Measurements from ENCODE around the gene ANAPC5. TPM values are rescaled to one million over a fixed set of nuclear protein-coding genes. Genes with fewer than 3 reads are reported as not detected.

ANAPC5 gene
- total RNA-seq, 2 experiments from 2014 or later = 133 to 135 TPM

- Mint-ChIP-seq H3K36me3 (peaks cover 2% of the 10 kb centered on the region), H3K9me3 (no peaks in the 10 kb centered on the region), H3K4me3 (no peak overlapping the region), H3K4me1 (peaks cover 13% of the 10 kb centered on the region), H3K27me3 (peaks cover 14% of the 10 kb centered on the region), H3K27ac (no peak overlapping the region)
- DNase-seq = no peak
- ATAC-seq (ENCODE audit: low read depth) = no peak
- POLR2A ChIA-PET = interaction anchor here (0.5 kb wide), 1 partner anchor 78 kb away, joined by 4 read pairs; no protein-coding TSS in a partner anchor
Measured at GRCh38 chr12:121356657-121357056, 4.4 kb upstream of the ANAPC5 start.

- peaks cover 2% of the 10 kb centered on the region for H3K36me3 Mint-ChIP-seq
- POLR2A ChIA-PET = interaction anchor here (0.5 kb wide), 1 partner anchor 79 kb away, joined by 4 read pairs; no protein-coding TSS in a partner anchor
- no peak for ATAC-seq (ENCODE audit: low read depth)
- peaks cover 13% of the 10 kb centered on the region for H3K4me1 Mint-ChIP-seq
- H3K4me3 Mint-ChIP-seq = no peak overlapping the region
- H3K27ac Mint-ChIP-seq = no peak overlapping the region
- H3K27me3 Mint-ChIP-seq = peaks cover 14% of the 10 kb centered on the region
- DNase-seq = no peak
- no peaks in the 10 kb centered on the region for H3K9me3 Mint-ChIP-seq
Measured at GRCh38 chr12:121355818-121356217, 3.6 kb upstream of the ANAPC5 start.

GRCh38 chr12:121352682-121353018 lies 439 bp upstream of the ANAPC5 start:
- Mint-ChIP-seq H3K36me3 (peaks cover 4% of the 10 kb centered on the region), H3K4me1 (peaks cover 28% of the 10 kb centered on the region), H3K27me3 (peaks cover 12% of the 10 kb centered on the region), H3K4me3 (peak overlapping the region; percentile 99), H3K27ac (peak overlapping the region; percentile 99), H3K9me3 (no peaks in the 10 kb centered on the region)
- ATAC-seq (ENCODE audit: low read depth) (peak; percentile 13), DNase-seq (no peak)
- POLR2A ChIA-PET = interaction anchor here (0.5 to 2.7 kb wide), 5 partner anchors 13 to 216 kb away, joined by 3 to 56 read pairs (median 5); partner anchors contain the start of gene RNF34

- POLR2A ChIA-PET = no interaction called here
- no peak for DNase-seq
- no peak for ATAC-seq (ENCODE audit: low read depth)
- Mint-ChIP-seq H3K4me1 (peaks cover 30% of the 10 kb centered on the region), H3K27me3 (no peaks in the 10 kb centered on the region), H3K9me3 (no peaks in the 10 kb centered on the region), H3K4me3 (no peak overlapping the region), H3K27ac (no peak overlapping the region), H3K36me3 (peaks cover 27% of the 10 kb centered on the region)
Measured at GRCh38 chr12:121346747-121347146, 5.5 kb downstream of the ANAPC5 start.

- H3K9me3 Mint-ChIP-seq = no peaks in the 10 kb centered on the region
- DNase-seq = no peak
- no peak for ATAC-seq (ENCODE audit: low read depth)
- peak overlapping the region; percentile 1 for H3K27ac Mint-ChIP-seq
- no peak overlapping the region for H3K4me3 Mint-ChIP-seq
- peaks cover 25% of the 10 kb centered on the region for H3K4me1 Mint-ChIP-seq
- peaks cover 32% of the 10 kb centered on the region for H3K36me3 Mint-ChIP-seq
- POLR2A ChIA-PET = interaction anchor here (1.4 kb wide), 1 partner anchor 54 kb away, joined by 4 read pairs; the partner anchor contains the start of gene RNF34
- no peaks in the 10 kb centered on the region for H3K27me3 Mint-ChIP-seq
Measured at GRCh38 chr12:121345151-121345815, 6.9 kb downstream of the ANAPC5 start.

- ATAC-seq (ENCODE audit: low read depth) = no peak
Measured at GRCh38 chr12:121344506-121344905, 7.7 kb downstream of the ANAPC5 start.

GRCh38 chr12:121337416-121337815 lies 14.8 kb downstream of the ANAPC5 start:
- H3K4me3 Mint-ChIP-seq = no peak overlapping the region
- H3K27ac Mint-ChIP-seq = peak overlapping the region; percentile 30
- H3K36me3 Mint-ChIP-seq = peaks cover 18% of the 10 kb centered on the region
- ATAC-seq (ENCODE audit: low read depth) = no peak
- DNase-seq = no peak
- peaks cover 2% of the 10 kb centered on the region for H3K4me1 Mint-ChIP-seq
- H3K27me3 Mint-ChIP-seq = no peaks in the 10 kb centered on the region
- POLR2A ChIA-PET = interaction anchor here (0.8 to 1.3 kb wide), 2 partner anchors 15 to 55 kb away, joined by 3 to 5 read pairs; partner anchors contain the start of gene ANAPC5
- no peaks in the 10 kb centered on the region for H3K9me3 Mint-ChIP-seq

More at GRCh38 chr12:121344506-121344905, 7.7 kb downstream of the ANAPC5 start:
- Mint-ChIP-seq H3K27ac (peak overlapping the region; percentile 1), H3K27me3 (no peaks in the 10 kb centered on the region), H3K36me3 (peaks cover 32% of the 10 kb centered on the region), H3K4me3 (no peak overlapping the region), H3K9me3 (no peaks in the 10 kb centered on the region), H3K4me1 (peaks cover 21% of the 10 kb centered on the region)
- DNase-seq = no peak
- POLR2A ChIA-PET = interaction anchor here (1.4 kb wide), 1 partner anchor 55 kb away, joined by 4 read pairs; the partner anchor contains the start of gene RNF34

GRCh38 chr12:121334513-121335343 lies 17.5 kb downstream of the ANAPC5 start:
- no peak for DNase-seq
- no peak overlapping the region for H3K27ac Mint-ChIP-seq
- H3K36me3 Mint-ChIP-seq = peaks cover 23% of the 10 kb centered on the region
- H3K4me3 Mint-ChIP-seq = no peak overlapping the region
- H3K4me1 Mint-ChIP-seq = peaks cover 2% of the 10 kb centered on the region
- no peaks in the 10 kb centered on the region for H3K9me3 Mint-ChIP-seq
- H3K27me3 Mint-ChIP-seq = no peaks in the 10 kb centered on the region
- POLR2A ChIA-PET = interaction anchor here (0.6 kb wide), 2 partner anchors 101 to 104 kb away, joined by 3 to 6 read pairs; no protein-coding TSS in a partner anchor
- ATAC-seq (ENCODE audit: low read depth) = peak; percentile 78

- Mint-ChIP-seq H3K9me3 (no peaks in the 10 kb centered on the region), H3K36me3 (peaks cover 25% of the 10 kb centered on the region), H3K4me1 (peaks cover 2% of the 10 kb centered on the region), H3K27ac (peak overlapping the region; percentile 56), H3K27me3 (no peaks in the 10 kb centered on the region), H3K4me3 (no peak overlapping the region)
- no peak for ATAC-seq (ENCODE audit: low read depth)
- no peak for DNase-seq
- POLR2A ChIA-PET = no interaction called here
Measured at GRCh38 chr12:121333747-121334146, 18.5 kb downstream of the ANAPC5 start.

- Mint-ChIP-seq H3K4me3 (no peak overlapping the region), H3K27ac (no peak overlapping the region), H3K9me3 (no peaks in the 10 kb centered on the region), H3K36me3 (peaks cover 37% of the 10 kb centered on the region), H3K4me1 (peaks cover 11% of the 10 kb centered on the region), H3K27me3 (no peaks in the 10 kb centered on the region)
- POLR2A ChIA-PET = interaction anchor here (1.1 kb wide), 1 partner anchor 112 kb away, joined by 3 read pairs; no protein-coding TSS in a partner anchor
- DNase-seq (no peak), ATAC-seq (ENCODE audit: low read depth) (no peak)
Measured at GRCh38 chr12:121331248-121331647, 21.0 kb downstream of the ANAPC5 start.

GRCh38 chr12:121330692-121331091 lies 21.5 kb downstream of the ANAPC5 start:
- POLR2A ChIA-PET = no interaction called here

GRCh38 chr12:121330195-121330594 lies 22.0 kb downstream of the ANAPC5 start:
- peaks cover 40% of the 10 kb centered on the region for H3K36me3 Mint-ChIP-seq
- DNase-seq = no peak
- POLR2A ChIA-PET = no interaction called here
- H3K4me1 Mint-ChIP-seq = peaks cover 11% of the 10 kb centered on the region
- H3K4me3 Mint-ChIP-seq = no peak overlapping the region
- H3K27me3 Mint-ChIP-seq = no peaks in the 10 kb centered on the region
- no peak for ATAC-seq (ENCODE audit: low read depth)
- no peaks in the 10 kb centered on the region for H3K9me3 Mint-ChIP-seq
- no peak overlapping the region for H3K27ac Mint-ChIP-seq

More at GRCh38 chr12:121330692-121331091, 21.5 kb downstream of the ANAPC5 start:
- no peak overlapping the region for H3K4me3 Mint-ChIP-seq
- H3K9me3 Mint-ChIP-seq = no peaks in the 10 kb centered on the region
- H3K27me3 Mint-ChIP-seq = no peaks in the 10 kb centered on the region
- DNase-seq (no peak), ATAC-seq (ENCODE audit: low read depth) (no peak)
- no peak overlapping the region for H3K27ac Mint-ChIP-seq
- peaks cover 42% of the 10 kb centered on the region for H3K36me3 Mint-ChIP-seq
- H3K4me1 Mint-ChIP-seq = peaks cover 11% of the 10 kb centered on the region

GRCh38 chr12:121328620-121329019 lies 23.6 kb downstream of the ANAPC5 start:
- ATAC-seq (ENCODE audit: low read depth) (no peak), DNase-seq (no peak)
- no peaks in the 10 kb centered on the region for H3K9me3 Mint-ChIP-seq
- H3K27ac Mint-ChIP-seq = no peak overlapping the region
- POLR2A ChIA-PET = interaction anchor here (0.7 to 1.2 kb wide), 2 partner anchors 11 to 31 kb away, joined by 3 to 7 read pairs; no protein-coding TSS in a partner anchor
- H3K4me3 Mint-ChIP-seq = no peak overlapping the region
- peaks cover 9% of the 10 kb centered on the region for H3K4me1 Mint-ChIP-seq
- H3K36me3 Mint-ChIP-seq = peaks cover 45% of the 10 kb centered on the region
- no peaks in the 10 kb centered on the region for H3K27me3 Mint-ChIP-seq

Measured in activated naive CD8-positive, alpha-beta T cell treated with anti-CD3 and anti-CD28 coated beads, Interleukin-2, amount 10 ng/mL, durations not matched to agents 7 days and 5 days (primary cell).